HepG2 (cell line): ENCODE data around the gene FAM236A. TPM values are rescaled to one million over a fixed set of nuclear protein-coding genes. Genes with fewer than 3 reads are reported as not detected.
"Not testable (repeated sequence)": the region's sequence is repeated elsewhere in the genome, so short reads cannot be mapped to it uniquely, and the experiment has no call there.

Experiments
- ATAC-seq: fragments of 200-7000 bp; cut with Tn5 transposase; 3 replicates; pipeline ENCODE4 v1.9.1; 2020; ENCODE audit warnings: mild to moderate bottlenecking, moderate library complexity
- BruUV-seq: library from RNA; stranded (reverse); fragments of 400-500 nt; replicated peaks from 2 replicates; lab custom pipeline; 2021; lab: Mats Ljungman, UMichigan
- CTCF ChIA-PET: fragments of 300-600 bp; formaldehyde crosslinking; extraction: SDS; loops from one replicate; lab custom pipeline; 2021; ENCODE audit warnings: low total read pairs, inconsistent platforms, low intra/inter-chr PET ratio; lab: Yijun Ruan, JAX
- POLR2A ChIA-PET: fragments of 350-600 bp; sonication (Branson Sonifier 250); formaldehyde crosslinking; loops from one replicate; lab custom pipeline; 2020; ENCODE audit warnings: antibody characterized with exemption, inconsistent platforms; lab: Yijun Ruan, JAX
- DNase-seq: peaks from one replicate; pipeline ENCODE4 v3.0.0-alpha.2; 2015; ENCODE audit warnings: low spot score
- FAIRE-seq: peaks from 3 replicates; lab custom pipeline; 2011; peaks lifted over from hg19 to GRCh38; lab: Jason Lieb, UNC
- H2AFZ ChIP-seq: one replicate; pipeline ENCODE4 v1.6.1; 2011; ENCODE audit warnings: low read length, inconsistent platforms
- H3K27ac ChIP-seq: fragments of 300-600 bp; 3 replicates; pipeline ENCODE4 v1.8.0; 2011; ENCODE audit warnings: mixed run types, mild to moderate bottlenecking, mixed read lengths, low read length, inconsistent platforms; ENCODE audit not compliant: insufficient read depth; ENCODE audit errors: extremely low read length
- H3K27me3 ChIP-seq, 2 experiments: fragments of 200-600 bp in 1 of 2; 2 replicates in 1 of 2; 3 replicates in 1 of 2; pipeline versions ENCODE4 v1.6.0 to v1.8.0; 2011; ENCODE audit warnings: low read length in 2 of 2, mild to moderate bottlenecking in 2 of 2, moderate library complexity in 2 of 2, inconsistent platforms in 1 of 2; ENCODE audit not compliant: insufficient read depth in 2 of 2, control insufficient read depth in 1 of 2
- H3K36me3 ChIP-seq, 2 experiments: fragments of 200-600 bp in 1 of 2; replicated peaks in 1 of 2; 2 replicates in 1 of 2; 3 replicates in 1 of 2; pipeline versions ENCODE4 v1.5.1 to v1.8.0; 2011; ENCODE audit warnings: low read length in 2 of 2, inconsistent platforms in 1 of 2; ENCODE audit not compliant: insufficient read depth in 2 of 2, control insufficient read depth in 1 of 2
- H3K4me1 ChIP-seq: 2 replicates; pipeline ENCODE4 v1.5.1; 2012; ENCODE audit warnings: low read length, inconsistent platforms; ENCODE audit not compliant: insufficient read depth
- H3K4me2 ChIP-seq: 2 replicates; pipeline ENCODE4 v1.6.0; 2011; ENCODE audit warnings: low read depth, low read length, inconsistent platforms
- H3K4me3 ChIP-seq, 3 experiments: fragments of 200-600 bp in 1 of 3; sonication (generic), shearing (Covaris generic) in 1 of 3; replicated peaks in 1 of 3; 2 replicates each; pipeline ENCODE4 v1.5.1; 2011 to 2016; ENCODE audit warnings: low read length in 3 of 3, inconsistent platforms in 2 of 3, low read depth in 2 of 3, mild to moderate bottlenecking in 2 of 3, control low read depth in 1 of 3, mixed read lengths in 1 of 3; ENCODE audit not compliant: insufficient read depth in 1 of 3
- H3K79me2 ChIP-seq: one replicate; pipeline ENCODE4 v1.6.1; 2011; ENCODE audit warnings: low read length, inconsistent platforms; ENCODE audit not compliant: insufficient read depth
- H3K9ac ChIP-seq: 2 replicates; pipeline ENCODE4 v1.6.0; 2011; ENCODE audit warnings: mild to moderate bottlenecking, low read depth, low read length, inconsistent platforms; ENCODE audit not compliant: insufficient read depth
- H3K9me3 ChIP-seq: 2 replicates; pipeline ENCODE4 v1.5.1; 2012; ENCODE audit warnings: mild to moderate bottlenecking, low read length
- H4K20me1 ChIP-seq: 2 replicates; pipeline ENCODE4 v1.6.0; 2011; ENCODE audit warnings: inconsistent platforms, mild to moderate bottlenecking, low read length, moderate library complexity; ENCODE audit not compliant: insufficient read depth
- WGBS: methylation state at CpG from one replicate; pipeline ENCODE4 v1.1.6; 2017; ENCODE audit warnings: low lambda C conversion rate; 5-methylcytosine and 5-hydroxymethylcytosine counted together
- in situ Hi-C: cut with HindIII; loops from 2 replicates; pipeline ENCODE4 v1.10.0; 2017; ENCODE audit warnings: low pct_unique_long_range_greater_than_20kb; ENCODE audit not compliant: extremely low pct_ligation_motif_present
- intact Hi-C: fragments of 100-400 bp; cut with micrococcal nuclease; formaldehyde crosslinking; loops from one replicate; pipeline ENCODE4 v1.10.0; 2022; ENCODE audit not compliant: unreplicated experiment
- polyA plus RNA-seq, 8 experiments: library from polyadenylated mRNA; depleted of rRNA in 3 of 8; stranded (reverse) in 7 of 8; unstranded in 1 of 8; fragments of >200 nt; fragmentation: Illumina TruSeq in 4 of 8; extraction: Trizol in 4 of 8; gene quantifications; 2 replicates each; pipeline versions ENCODE4 v1.2.1 to v1.2.3, GENCODE V29; 2011 to 2016; ENCODE audit warnings: low read depth in 4 of 8, missing spikeins in 1 of 8, mixed read lengths in 1 of 8; ENCODE audit not compliant: insufficient read depth in 1 of 8
- total RNA-seq, 5 experiments: library from RNA; depleted of rRNA; stranded (reverse); fragments of >200 nt; fragmentation: Illumina TruSeq; extraction: Trizol; gene quantifications; 2 replicates each; pipeline ENCODE4 v1.2.3, GENCODE V29; 2016; ENCODE audit warnings: low read depth in 1 of 5

Gene FAM236A
- total and polyA plus RNA-seq, 2 of the 13 experiments (the other 11 are each of a cell fraction or from before 2014, with no cell fraction given) = not detected

- H3K27ac ChIP-seq, H3K36me3 ChIP-seq, in situ Hi-C loops, H3K4me2 ChIP-seq, FAIRE-seq, CTCF ChIA-PET, POLR2A ChIA-PET, ATAC-seq, H3K9ac ChIP-seq, DNase-seq, H3K79me2 ChIP-seq, H3K27me3 ChIP-seq, BruUV-seq, H2AFZ ChIP-seq, H3K9me3 ChIP-seq, H3K4me3 ChIP-seq, H3K4me1 ChIP-seq, intact Hi-C loops, H4K20me1 ChIP-seq: not testable (repeated sequence)
- no CpG with 5 or more reads among the region's 5 CpGs for WGBS
Observed at GRCh38 chrX:72971859-72972258, 33.9 kb downstream of the FAM236A start.

GRCh38 chrX:72974885-72975284, 36.9 kb downstream of the FAM236A start:
- FAIRE-seq, H3K4me1 ChIP-seq, H3K27ac ChIP-seq, BruUV-seq, H3K4me2 ChIP-seq, H3K4me3 ChIP-seq, in situ Hi-C loops, H2AFZ ChIP-seq, ATAC-seq, H3K27me3 ChIP-seq, intact Hi-C loops, H4K20me1 ChIP-seq, POLR2A ChIA-PET, H3K36me3 ChIP-seq, H3K9me3 ChIP-seq, H3K9ac ChIP-seq, H3K79me2 ChIP-seq, CTCF ChIA-PET, DNase-seq: not testable (repeated sequence)
- no CpG with 5 or more reads among the region's 7 CpGs for WGBS

- intact Hi-C loops, H3K4me1 ChIP-seq, CTCF ChIA-PET, H3K27ac ChIP-seq, POLR2A ChIA-PET, ATAC-seq, H3K4me3 ChIP-seq, H3K27me3 ChIP-seq, H3K9ac ChIP-seq, H3K4me2 ChIP-seq, BruUV-seq, H3K9me3 ChIP-seq, H3K79me2 ChIP-seq, in situ Hi-C loops, DNase-seq, H3K36me3 ChIP-seq, H2AFZ ChIP-seq, H4K20me1 ChIP-seq, FAIRE-seq: not testable (repeated sequence)
- no CpG with 5 or more reads among the region's 5 CpGs for WGBS
Observed at GRCh38 chrX:72980894-72981469, 43.0 kb downstream of the FAM236A start.

Other genes with a start within 250 kb of the FAM236A start
- 5.4 and 6.8 TPM in 2 replicates for gene PHKA1, start 223.9 kb upstream of the FAM236A start, total RNA-seq (2016; rRNA removed; fragmentation: Illumina TruSeq; extraction: Trizol)
- gene PHKA1, start 223.9 kb upstream of the FAM236A start, polyA plus RNA-seq (2011; rRNA removed) = 6.6 and 6.8 TPM in 2 replicates
- gene DMRTC1B, start 161.3 kb upstream of the FAM236A start, total RNA-seq (2016; rRNA removed; fragmentation: Illumina TruSeq; extraction: Trizol) = not detected in 2 replicates
- not detected in 2 replicates for gene DMRTC1B, start 161.3 kb upstream of the FAM236A start, polyA plus RNA-seq (2011; rRNA removed)
- not detected in 2 replicates for gene FAM236B, start 155.5 kb upstream of the FAM236A start, total RNA-seq (2016; rRNA removed; fragmentation: Illumina TruSeq; extraction: Trizol)
- gene FAM236B, start 155.5 kb upstream of the FAM236A start, polyA plus RNA-seq (2011; rRNA removed) = not detected in 2 replicates
- gene FAM236D, start 130.0 kb upstream of the FAM236A start, total RNA-seq (2016; rRNA removed; fragmentation: Illumina TruSeq; extraction: Trizol) = not detected in 2 replicates
- gene FAM236D, start 130.0 kb upstream of the FAM236A start, polyA plus RNA-seq (2011; rRNA removed) = not detected in 2 replicates
- gene FAM236C, start 25.6 kb upstream of the FAM236A start, total RNA-seq (2016; rRNA removed; fragmentation: Illumina TruSeq; extraction: Trizol) = not detected in 2 replicates
- not detected in 2 replicates for gene FAM236C, start 25.6 kb upstream of the FAM236A start, polyA plus RNA-seq (2011; rRNA removed)
- not detected in 2 replicates for gene DMRTC1, start 5.6 kb downstream of the FAM236A start, total RNA-seq (2016; rRNA removed; fragmentation: Illumina TruSeq; extraction: Trizol)
- not detected in 2 replicates for gene DMRTC1, start 5.6 kb downstream of the FAM236A start, polyA plus RNA-seq (2011; rRNA removed)
- gene PABPC1L2B, start 64.7 kb downstream of the FAM236A start, total RNA-seq (2016; rRNA removed; fragmentation: Illumina TruSeq; extraction: Trizol) = not detected in 2 replicates
- not detected in 2 replicates for gene PABPC1L2B, start 64.7 kb downstream of the FAM236A start, polyA plus RNA-seq (2011; rRNA removed)
- gene PABPC1L2A, start 141.3 kb downstream of the FAM236A start, total RNA-seq (2016; rRNA removed; fragmentation: Illumina TruSeq; extraction: Trizol) = not detected in 2 replicates
- not detected in 2 replicates for gene PABPC1L2A, start 141.3 kb downstream of the FAM236A start, polyA plus RNA-seq (2011; rRNA removed)